Activated naive CD8-positive, alpha-beta T cell (primary cell): Measurements from ENCODE around the gene C6orf89.
A peak's percentile ranks its signal among the peaks of the same experiment; 100 is the strongest.

ENCODE experiments used
- H3K27ac Mint-ChIP-seq: one replicate; pipeline ENCODE4 v1.8.0; 2021; ENCODE audit warnings: mixed read lengths
- H3K27me3 Mint-ChIP-seq: one replicate; pipeline ENCODE4 v1.8.0; 2021; ENCODE audit warnings: mixed read lengths
- H3K36me3 Mint-ChIP-seq: one replicate; pipeline ENCODE4 v1.8.0; 2021; ENCODE audit warnings: mixed read lengths
- H3K4me1 Mint-ChIP-seq: one replicate; pipeline ENCODE4 v1.8.0; 2021; ENCODE audit warnings: low read depth, mixed read lengths
- H3K4me3 Mint-ChIP-seq: one replicate; pipeline ENCODE4 v1.8.0; 2021; ENCODE audit warnings: mild to moderate bottlenecking, mixed read lengths
- H3K9me3 Mint-ChIP-seq: one replicate; pipeline ENCODE4 v1.8.0; 2021; ENCODE audit warnings: low read depth, mixed read lengths

Gene C6orf89

GRCh38 chr6:36885461-36886401 is at the start of gene C6orf89:
Gene C6orf89, plus strand, starts transcription at chr6:36885952. Its CDS starts 13,493 bp downstream, at chr6:36899445.
- Mint-ChIP-seq H3K36me3 (no peaks in the 10 kb centered on the region), H3K9me3 (no peaks in the 10 kb centered on the region), H3K4me3 (peak within 1 kb of the TSS; percentile 94), H3K27me3 (no peaks in the 10 kb centered on the region), H3K27ac (peak within 1 kb of the TSS; percentile 96), H3K4me1 (peaks cover 36% of the 10 kb centered on the region)

- peaks cover 13% of the 10 kb centered on the region for H3K27me3 Mint-ChIP-seq
- peaks cover 10% of the 10 kb centered on the region for H3K4me1 Mint-ChIP-seq
- no peak overlapping the region for H3K27ac Mint-ChIP-seq
- no peak overlapping the region for H3K4me3 Mint-ChIP-seq
- H3K36me3 Mint-ChIP-seq, result no peaks in the 10 kb centered on the region
- no peaks in the 10 kb centered on the region for H3K9me3 Mint-ChIP-seq
Observed at GRCh38 chr6:36836111-36837021, 49.4 kb upstream of the C6orf89 start.

GRCh38 chr6:36837022-36837339 is 48.8 kb upstream of the C6orf89 start:
- H3K36me3 Mint-ChIP-seq, result no peaks in the 10 kb centered on the region
- H3K4me1 Mint-ChIP-seq, result peaks cover 10% of the 10 kb centered on the region
- H3K9me3 Mint-ChIP-seq, result no peaks in the 10 kb centered on the region
- no peak overlapping the region for H3K4me3 Mint-ChIP-seq
- H3K27ac Mint-ChIP-seq, result no peak overlapping the region
- H3K27me3 Mint-ChIP-seq, result peaks cover 13% of the 10 kb centered on the region

- no peak overlapping the region for H3K27ac Mint-ChIP-seq
- H3K4me3 Mint-ChIP-seq, result peak overlapping the region; percentile 4
- H3K4me1 Mint-ChIP-seq, result peaks cover 10% of the 10 kb centered on the region
- no peaks in the 10 kb centered on the region for H3K9me3 Mint-ChIP-seq
- peaks cover 13% of the 10 kb centered on the region for H3K27me3 Mint-ChIP-seq
- H3K36me3 Mint-ChIP-seq, result no peaks in the 10 kb centered on the region
Observed at GRCh38 chr6:36837686-36838085, 48.1 kb upstream of the C6orf89 start.

- peak within 1 kb of the TSS; percentile 80 for H3K4me3 Mint-ChIP-seq
- H3K27me3 Mint-ChIP-seq, result peaks cover 13% of the 10 kb centered on the region
- no peaks in the 10 kb centered on the region for H3K36me3 Mint-ChIP-seq
- H3K4me1 Mint-ChIP-seq, result peaks cover 10% of the 10 kb centered on the region
- H3K9me3 Mint-ChIP-seq, result no peaks in the 10 kb centered on the region
- peak within 1 kb of the TSS; percentile 34 for H3K27ac Mint-ChIP-seq
Observed at GRCh38 chr6:36838896-36839748, 46.6 kb upstream of the C6orf89 start, which contains the start of gene CPNE5. Gene CPNE5, minus strand, starts transcription at chr6:36839444. Its CDS starts 67 bp downstream, at chr6:36839377.

GRCh38 chr6:36839749-36840431 is 45.9 kb upstream of the C6orf89 start:
- Mint-ChIP-seq H3K27me3 (peaks cover 13% of the 10 kb centered on the region), H3K27ac (no peak overlapping the region), H3K4me1 (peaks cover 10% of the 10 kb centered on the region), H3K4me3 (peak overlapping the region; percentile 80), H3K36me3 (no peaks in the 10 kb centered on the region), H3K9me3 (no peaks in the 10 kb centered on the region)

GRCh38 chr6:36840432-36841403 is 45.0 kb upstream of the C6orf89 start:
- no peak overlapping the region for H3K27ac Mint-ChIP-seq
- H3K27me3 Mint-ChIP-seq, result peaks cover 13% of the 10 kb centered on the region
- H3K36me3 Mint-ChIP-seq, result no peaks in the 10 kb centered on the region
- no peaks in the 10 kb centered on the region for H3K9me3 Mint-ChIP-seq
- H3K4me3 Mint-ChIP-seq, result peak overlapping the region; percentile 80
- H3K4me1 Mint-ChIP-seq, result peaks cover 10% of the 10 kb centered on the region

- H3K9me3 Mint-ChIP-seq, result no peaks in the 10 kb centered on the region
- H3K36me3 Mint-ChIP-seq, result peaks cover 2% of the 10 kb centered on the region
- H3K27me3 Mint-ChIP-seq, result peaks cover 13% of the 10 kb centered on the region
- H3K4me3 Mint-ChIP-seq, result no peak overlapping the region
- H3K4me1 Mint-ChIP-seq, result peaks cover 10% of the 10 kb centered on the region
- H3K27ac Mint-ChIP-seq, result no peak overlapping the region
Observed at GRCh38 chr6:36841756-36842155, 44.0 kb upstream of the C6orf89 start.

- Mint-ChIP-seq H3K36me3 (peaks cover 2% of the 10 kb centered on the region), H3K4me3 (no peak overlapping the region), H3K27me3 (peaks cover 9% of the 10 kb centered on the region), H3K27ac (no peak overlapping the region), H3K4me1 (peaks cover 10% of the 10 kb centered on the region), H3K9me3 (no peaks in the 10 kb centered on the region)
Observed at GRCh38 chr6:36843170-36843569, 42.6 kb upstream of the C6orf89 start.

GRCh38 chr6:36844232-36845170 is 41.3 kb upstream of the C6orf89 start:
- peaks cover 3% of the 10 kb centered on the region for H3K27me3 Mint-ChIP-seq
- peaks cover 3% of the 10 kb centered on the region for H3K36me3 Mint-ChIP-seq
- H3K4me1 Mint-ChIP-seq, result peaks cover 12% of the 10 kb centered on the region
- H3K4me3 Mint-ChIP-seq, result no peak overlapping the region
- no peaks in the 10 kb centered on the region for H3K9me3 Mint-ChIP-seq
- H3K27ac Mint-ChIP-seq, result no peak overlapping the region

GRCh38 chr6:36845233-36845632 is 40.5 kb upstream of the C6orf89 start:
- peaks cover 3% of the 10 kb centered on the region for H3K27me3 Mint-ChIP-seq

GRCh38 chr6:36847152-36847551 is 38.6 kb upstream of the C6orf89 start:
- H3K9me3 Mint-ChIP-seq, result no peaks in the 10 kb centered on the region
- no peaks in the 10 kb centered on the region for H3K27me3 Mint-ChIP-seq
- no peak overlapping the region for H3K27ac Mint-ChIP-seq

More at GRCh38 chr6:36845233-36845632, 40.5 kb upstream of the C6orf89 start:
- H3K36me3 Mint-ChIP-seq, result peaks cover 7% of the 10 kb centered on the region
- H3K4me3 Mint-ChIP-seq, result no peak overlapping the region
- no peak overlapping the region for H3K27ac Mint-ChIP-seq
- H3K9me3 Mint-ChIP-seq, result no peaks in the 10 kb centered on the region
- peaks cover 12% of the 10 kb centered on the region for H3K4me1 Mint-ChIP-seq

More at GRCh38 chr6:36847152-36847551, 38.6 kb upstream of the C6orf89 start:
- H3K36me3 Mint-ChIP-seq, result peaks cover 15% of the 10 kb centered on the region
- H3K4me1 Mint-ChIP-seq, result peaks cover 7% of the 10 kb centered on the region
- H3K4me3 Mint-ChIP-seq, result no peak overlapping the region
